Epithelial cell of esophagus (primary cell): ENCODE measurements around the gene NEU3.

ENCODE experiments used
- DNase-seq: peaks from one replicate; pipeline ENCODE4 v3.0.0; 2010; ENCODE audit warnings: low read depth
- H3K4me3 ChIP-seq: 2 replicates; pipeline ENCODE4 v1.5.1; 2011; ENCODE audit warnings: mild to moderate bottlenecking, low read length, control low read depth
- TF ChIP-seq, protein P1 (sequence below): IDR thresholded peaks from 2 replicates; pipeline ENCODE4 v1.5.1; 2011; ENCODE audit warnings: low read depth, mild to moderate bottlenecking, low read length, control low read depth, inconsistent platforms; ENCODE audit not compliant: insufficient read depth; ENCODE audit errors: missing control alignments

Gene NEU3, protein sequence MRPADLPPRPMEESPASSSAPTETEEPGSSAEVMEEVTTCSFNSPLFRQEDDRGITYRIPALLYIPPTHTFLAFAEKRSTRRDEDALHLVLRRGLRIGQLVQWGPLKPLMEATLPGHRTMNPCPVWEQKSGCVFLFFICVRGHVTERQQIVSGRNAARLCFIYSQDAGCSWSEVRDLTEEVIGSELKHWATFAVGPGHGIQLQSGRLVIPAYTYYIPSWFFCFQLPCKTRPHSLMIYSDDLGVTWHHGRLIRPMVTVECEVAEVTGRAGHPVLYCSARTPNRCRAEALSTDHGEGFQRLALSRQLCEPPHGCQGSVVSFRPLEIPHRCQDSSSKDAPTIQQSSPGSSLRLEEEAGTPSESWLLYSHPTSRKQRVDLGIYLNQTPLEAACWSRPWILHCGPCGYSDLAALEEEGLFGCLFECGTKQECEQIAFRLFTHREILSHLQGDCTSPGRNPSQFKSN

DNA sequence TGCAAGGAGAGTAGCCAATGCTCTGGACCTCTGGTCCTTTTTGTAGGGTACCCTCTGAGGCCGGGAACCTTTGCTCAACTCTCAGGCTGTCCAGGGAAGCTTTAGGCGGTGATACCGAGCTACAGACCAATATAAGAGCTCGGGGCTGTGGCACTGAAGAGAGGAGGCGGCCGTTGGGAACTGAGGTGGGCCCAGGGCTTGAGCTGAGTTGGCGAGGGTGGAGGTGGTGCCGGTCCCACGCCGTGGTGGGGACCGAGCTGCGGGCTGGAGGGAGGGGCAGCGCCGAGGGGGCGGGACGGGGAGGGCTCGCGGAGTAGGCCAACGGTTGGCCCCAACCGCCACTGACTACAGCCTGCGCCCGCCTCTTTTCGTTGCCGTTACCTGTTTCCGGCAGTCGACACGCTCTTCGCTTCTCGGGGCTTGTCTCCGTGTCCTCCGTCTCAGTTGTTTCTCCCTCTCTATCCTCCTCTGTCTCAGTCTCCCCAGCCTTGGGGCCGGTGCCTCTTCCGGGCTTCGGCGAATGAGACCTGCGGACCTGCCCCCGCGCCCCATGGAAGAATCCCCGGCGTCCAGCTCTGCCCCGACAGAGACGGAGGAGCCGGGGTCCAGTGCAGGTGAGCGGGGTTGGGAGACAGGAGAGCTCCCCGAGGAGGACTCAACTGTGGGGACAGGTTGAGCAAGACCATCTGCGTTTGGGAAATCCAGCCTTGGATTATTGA is at the start of gene NEU3:
TSS of gene NEU3 (plus strand) at position 393 of the 719 bp plus-strand sequence. CDS start at position 521, 128 bp downstream.
- H3K4me3 ChIP-seq, result peak within 1 kb of the TSS; percentile 73
- TF ChIP-seq, protein P1, sequence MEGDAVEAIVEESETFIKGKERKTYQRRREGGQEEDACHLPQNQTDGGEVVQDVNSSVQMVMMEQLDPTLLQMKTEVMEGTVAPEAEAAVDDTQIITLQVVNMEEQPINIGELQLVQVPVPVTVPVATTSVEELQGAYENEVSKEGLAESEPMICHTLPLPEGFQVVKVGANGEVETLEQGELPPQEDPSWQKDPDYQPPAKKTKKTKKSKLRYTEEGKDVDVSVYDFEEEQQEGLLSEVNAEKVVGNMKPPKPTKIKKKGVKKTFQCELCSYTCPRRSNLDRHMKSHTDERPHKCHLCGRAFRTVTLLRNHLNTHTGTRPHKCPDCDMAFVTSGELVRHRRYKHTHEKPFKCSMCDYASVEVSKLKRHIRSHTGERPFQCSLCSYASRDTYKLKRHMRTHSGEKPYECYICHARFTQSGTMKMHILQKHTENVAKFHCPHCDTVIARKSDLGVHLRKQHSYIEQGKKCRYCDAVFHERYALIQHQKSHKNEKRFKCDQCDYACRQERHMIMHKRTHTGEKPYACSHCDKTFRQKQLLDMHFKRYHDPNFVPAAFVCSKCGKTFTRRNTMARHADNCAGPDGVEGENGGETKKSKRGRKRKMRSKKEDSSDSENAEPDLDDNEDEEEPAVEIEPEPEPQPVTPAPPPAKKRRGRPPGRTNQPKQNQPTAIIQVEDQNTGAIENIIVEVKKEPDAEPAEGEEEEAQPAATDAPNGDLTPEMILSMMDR, result no peak
- peak; percentile 86 for DNase-seq

DNA sequence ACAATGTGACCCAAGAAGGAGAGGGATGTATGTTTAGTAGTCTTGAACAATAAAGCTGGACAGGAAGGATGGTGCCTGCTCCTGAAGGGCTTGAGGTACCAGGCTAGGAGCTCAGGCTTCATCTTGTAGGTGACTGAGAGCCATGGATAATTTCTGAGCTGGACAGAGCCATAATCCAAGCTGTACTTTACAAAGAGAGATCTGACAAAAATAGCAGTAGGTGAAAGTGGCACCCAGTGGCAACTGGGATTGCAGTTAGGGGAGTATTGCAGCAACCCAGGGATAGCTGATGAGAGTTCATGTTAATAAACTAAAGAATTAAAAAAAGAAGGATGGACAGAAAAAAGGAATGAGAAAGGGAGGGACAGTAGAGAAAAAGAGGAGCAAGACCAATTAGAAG is 47.2 kb upstream of the NEU3 start:
- H3K4me3 ChIP-seq, result no peak overlapping the region
- TF ChIP-seq, protein P1, result no peak
- no peak for DNase-seq

DNA sequence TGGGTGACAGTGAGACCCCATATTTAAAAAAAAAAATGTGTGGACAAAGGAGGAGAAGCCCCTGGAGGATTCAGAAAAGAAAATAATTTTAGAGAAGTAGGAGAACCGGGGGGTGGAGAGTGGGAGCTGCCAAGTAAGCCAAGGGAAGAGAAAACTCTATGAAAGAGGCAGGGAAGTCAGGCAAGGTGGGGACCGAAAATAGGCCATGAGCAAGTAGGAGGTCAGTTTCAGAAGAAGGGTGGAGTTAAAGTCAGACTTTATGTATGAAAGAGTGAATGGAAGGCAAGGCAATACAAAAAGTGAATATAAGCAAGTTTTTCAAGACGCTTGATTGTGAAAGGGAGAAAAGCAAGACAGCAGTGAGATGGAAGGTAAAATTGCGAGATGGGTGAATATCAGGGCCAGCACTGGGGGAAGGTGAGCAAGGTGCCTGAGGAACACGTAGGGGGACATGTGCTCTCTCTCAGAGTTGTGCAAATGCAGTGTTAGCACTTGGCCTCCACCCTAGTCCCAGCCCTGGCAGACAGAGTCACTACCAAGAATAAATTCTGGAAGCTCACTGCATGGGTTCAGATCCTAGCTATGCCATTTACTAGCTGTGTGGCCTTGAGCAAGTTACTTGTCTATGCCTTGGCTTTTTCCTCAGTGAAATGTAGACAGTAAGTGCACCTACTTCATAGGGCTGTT is 46.5 kb upstream of the NEU3 start:
- TF ChIP-seq, protein P1, result no peak
- DNase-seq, result no peak
- H3K4me3 ChIP-seq, result no peak overlapping the region

DNA sequence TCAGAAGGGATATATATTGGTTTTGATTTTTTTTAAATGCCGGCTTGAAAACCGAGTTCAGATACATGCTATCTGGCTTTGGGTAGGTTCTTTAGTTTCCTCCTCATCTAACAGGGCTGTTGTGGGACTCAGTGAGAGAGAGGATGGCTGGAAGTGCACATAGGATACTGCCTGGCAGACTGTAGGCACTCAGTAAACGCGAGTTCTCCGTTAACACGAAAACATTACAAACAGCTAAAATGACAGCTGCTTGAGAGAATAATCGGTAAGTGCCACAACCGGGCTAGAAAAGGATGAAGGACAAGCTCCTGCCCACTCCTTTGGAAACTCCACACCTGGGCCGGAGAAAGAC is 40.2 kb upstream of the NEU3 start:
- no peak for DNase-seq
- TF ChIP-seq, protein P1, result no peak
- peak overlapping the region; percentile 99 for H3K4me3 ChIP-seq

DNA sequence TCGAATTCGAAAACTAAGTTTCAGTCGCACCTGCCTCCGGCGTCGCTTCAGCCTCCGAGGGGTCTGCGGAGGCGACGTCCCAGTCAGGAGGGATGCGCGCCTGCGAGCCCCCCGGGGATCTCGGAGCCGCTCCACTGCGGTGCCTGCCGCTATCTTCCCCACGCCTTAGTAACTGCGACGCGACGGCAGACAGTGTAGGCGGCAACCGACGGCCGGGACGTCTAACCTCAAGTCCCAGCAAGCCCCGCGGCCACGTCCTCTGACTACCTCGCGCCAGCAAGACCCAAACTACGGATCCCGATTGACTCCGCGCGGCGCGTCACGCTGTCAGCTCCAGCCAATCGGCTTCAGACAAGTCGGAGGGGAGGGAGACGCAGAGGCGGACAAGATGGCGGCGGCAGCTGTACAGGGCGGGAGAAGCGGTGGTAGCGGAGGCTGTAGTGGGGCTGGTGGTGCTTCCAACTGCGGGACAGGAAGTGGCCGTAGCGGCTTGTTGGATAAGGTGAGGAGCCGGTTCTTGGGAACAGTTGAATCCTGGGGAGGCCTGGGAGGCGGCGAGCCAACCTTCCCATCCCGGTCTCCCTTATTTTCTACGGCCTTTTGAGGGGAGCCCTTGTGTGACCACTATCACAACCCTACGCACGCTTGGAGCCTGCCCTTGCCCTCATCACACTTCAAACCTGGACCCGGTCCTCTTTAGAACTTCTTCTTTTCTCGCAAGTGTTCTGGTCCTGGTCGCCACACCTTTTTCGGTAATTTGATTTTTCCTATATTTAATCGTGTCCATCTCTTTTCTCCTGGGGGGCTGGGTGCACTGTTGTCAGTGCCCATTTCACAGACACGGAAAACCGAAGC is 39.6 kb upstream of the NEU3 start, which contains the start of the genes SPCS2 and XRRA1:
TSS of gene SPCS2 (plus strand) at position 369 of the 855 bp plus-strand sequence. CDS start at position 389, 20 bp downstream.
TSS of gene XRRA1 (minus strand) at position 194 of the 855 bp plus-strand sequence. CDS start 8,213 bp downstream, outside the sequence.
- DNase-seq, result peak; percentile 100
- TF ChIP-seq, protein P1, result no peak
- H3K4me3 ChIP-seq, result peak within 1 kb of the TSS; percentile 99

DNA sequence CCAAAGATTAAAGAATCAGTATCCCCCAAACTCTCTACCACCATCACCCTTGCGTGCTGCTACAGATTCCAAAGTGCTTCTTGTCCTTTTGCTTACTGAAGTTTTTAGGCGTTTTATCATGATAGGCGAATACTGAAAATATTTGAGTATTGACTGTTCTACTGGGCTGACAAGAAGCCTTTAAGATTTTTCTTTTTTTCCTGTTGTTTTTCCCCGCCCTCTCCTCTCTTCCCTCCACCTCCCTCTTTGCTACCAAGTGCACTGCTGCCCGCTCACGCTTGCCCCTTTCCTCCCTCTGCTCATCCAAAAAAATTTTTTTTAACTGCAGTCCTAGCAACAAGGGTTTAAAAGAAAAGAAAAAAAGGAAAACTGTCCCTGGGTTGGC is 39.0 kb upstream of the NEU3 start:
- TF ChIP-seq, protein P1, result no peak
- H3K4me3 ChIP-seq, result peak overlapping the region; percentile 99
- DNase-seq, result no peak
